Natural killer cell treated with Interleukin-12 subunit alpha and Interleukin-12 subunit beta and Interleukin-15 and Interleukin-18, amount 100 ng/mL, for 72 hours (primary cell): ENCODE results near the gene USP10. TPM values are rescaled to one million over a fixed set of nuclear protein-coding genes. Genes with fewer than 3 reads are reported as not detected.
"Not testable (repeated sequence)": the region's sequence is repeated elsewhere in the genome, so short reads cannot be mapped to it uniquely, and the experiment has no call there.

Experiments
- ATAC-seq, 2 donors: fragments of 150-1000 bp; cut with Tn5 transposase in 1 of 2; sonication (Bioruptor Pico), chemical (Tn5 transposase) in 1 of 2; 2 replicates each; pipeline ENCODE4 v1.10.0; 2021
- DNase-seq: peaks from one replicate; pipeline ENCODE4 v3.0.0; 2022; ENCODE audit warnings: low spot score
- H3K27ac Mint-ChIP-seq, 2 donors: 1 replicate in 1 of 2; 2 replicates in 1 of 2; pipeline ENCODE4 v1.8.0; 2022; ENCODE audit warnings: mixed read lengths in 2 of 2, mild to moderate bottlenecking in 1 of 2, moderate library complexity in 1 of 2
- H3K27me3 Mint-ChIP-seq, 2 donors: 1 replicate in 1 of 2; 2 replicates in 1 of 2; pipeline ENCODE4 v1.8.0; 2022; ENCODE audit warnings: mixed read lengths in 2 of 2
- H3K36me3 Mint-ChIP-seq: one replicate; pipeline ENCODE4 v1.8.0; 2022; ENCODE audit warnings: mixed read lengths
- H3K4me1 Mint-ChIP-seq, 2 donors: 1 replicate in 1 of 2; 2 replicates in 1 of 2; pipeline ENCODE4 v1.8.0; 2022; ENCODE audit warnings: low read depth in 2 of 2, mixed read lengths in 2 of 2, mild to moderate bottlenecking in 1 of 2
- H3K4me3 Mint-ChIP-seq: one replicate; pipeline ENCODE4 v1.8.0; 2022; ENCODE audit warnings: mixed read lengths
- H3K9me3 Mint-ChIP-seq: 2 replicates; pipeline ENCODE4 v1.8.0; 2022; ENCODE audit warnings: mixed read lengths
- total RNA-seq, 2 donors: library from RNA; stranded (reverse); gene quantifications; one replicate each; pipeline ENCODE4 v1.2.3, GENCODE V29; 2022

USP10 gene
- total RNA-seq, 2 donors from 2014 or later = 111 to 156 TPM

DNA sequence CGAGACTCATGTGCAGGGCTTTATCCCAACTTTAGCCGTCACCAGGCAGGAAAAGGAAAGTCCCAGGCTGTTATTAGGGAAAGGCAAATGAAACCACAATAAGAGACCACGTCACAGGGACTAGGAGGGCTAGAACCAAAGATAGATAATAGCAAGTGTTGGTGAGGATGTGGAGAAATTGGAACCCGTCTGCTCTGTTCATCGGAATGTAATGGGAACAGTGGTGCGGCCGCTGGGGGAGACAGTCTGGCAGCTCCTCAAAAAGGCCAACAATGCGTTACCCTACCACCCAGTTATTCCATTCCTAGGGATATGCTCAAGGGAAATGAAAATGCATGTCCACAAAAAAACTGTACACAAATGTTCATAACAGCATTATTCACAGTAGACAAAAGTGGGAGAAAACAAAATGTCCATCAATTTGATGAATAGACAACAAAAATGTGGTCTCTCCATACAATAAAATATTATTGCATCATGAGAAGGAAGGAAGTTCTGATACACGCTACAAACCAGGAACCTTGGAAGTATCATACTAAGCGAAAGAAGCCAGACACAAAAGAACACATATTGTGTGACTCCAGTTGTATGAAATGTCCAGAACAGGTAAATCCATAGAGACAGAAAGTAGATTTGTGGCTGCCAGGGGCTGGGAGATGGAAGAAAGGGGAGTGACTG, 19.5 kb upstream of the USP10 start:
- no peaks in the 10 kb centered on the region for H3K36me3 Mint-ChIP-seq
- H3K9me3 Mint-ChIP-seq = no peaks in the 10 kb centered on the region
- no peak overlapping the region for H3K4me3 Mint-ChIP-seq
- ATAC-seq (no peak), DNase-seq (no peak)
- H3K27ac Mint-ChIP-seq = no peak overlapping the region
- H3K4me1 Mint-ChIP-seq = no peaks in the 10 kb centered on the region
- H3K27me3 Mint-ChIP-seq = peaks cover 23 to 25% of the 10 kb centered on the region in 2 donors

- Mint-ChIP-seq H3K36me3 (no peaks in the 10 kb centered on the region), H3K27me3 (peaks cover 23 to 25% of the 10 kb centered on the region in 2 donors), H3K27ac (no peak overlapping the region), H3K4me1 (no peaks in the 10 kb centered on the region), H3K9me3 (no peaks in the 10 kb centered on the region), H3K4me3 (no peak overlapping the region)
- ATAC-seq (no peak), DNase-seq (no peak)
These were observed 18.8 kb upstream of the USP10 start for GRCh38 chr16:84680843-84681629.

DNA sequence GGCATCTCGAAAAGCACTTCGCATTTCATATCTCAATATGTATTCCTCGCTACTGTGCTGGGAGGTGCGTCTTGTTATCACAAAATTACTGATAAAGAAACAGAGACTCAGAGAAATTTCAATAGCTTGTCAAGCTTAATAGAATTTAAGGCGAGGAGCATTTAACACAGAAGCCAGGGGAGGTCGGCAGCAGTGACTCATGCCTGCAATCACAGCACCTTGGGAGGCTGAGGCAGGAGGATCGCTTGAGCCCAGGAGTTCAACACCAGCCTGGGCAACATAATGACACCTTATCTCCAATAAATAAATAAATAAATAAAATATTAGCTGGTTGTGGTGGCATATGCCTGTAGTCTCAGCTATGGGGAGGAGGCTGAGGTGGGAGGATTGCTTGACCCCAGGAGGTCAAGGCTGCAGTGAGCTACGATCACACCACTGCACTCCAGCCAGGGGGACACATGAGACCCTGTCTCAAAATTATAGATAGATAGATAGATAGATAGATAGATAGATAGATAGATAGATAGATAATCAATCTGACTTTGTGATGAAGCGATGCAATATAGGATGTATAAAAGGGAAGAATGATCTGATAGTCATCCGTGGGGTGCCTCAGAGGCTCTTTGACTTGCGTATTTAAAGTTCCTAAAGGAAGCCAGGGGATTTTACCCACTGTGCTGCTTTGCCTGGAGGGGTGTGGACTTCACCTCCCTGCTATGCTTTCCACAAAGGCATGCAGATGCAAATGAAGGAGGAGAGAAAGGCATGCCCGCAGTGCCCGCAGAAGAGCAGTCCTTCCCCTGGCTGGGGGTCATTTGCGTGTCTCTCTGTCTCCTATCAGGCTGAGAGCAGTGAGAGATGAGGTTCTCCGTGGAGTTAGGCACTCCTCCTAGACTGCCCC, 15.9 kb upstream of the USP10 start:
- H3K27ac Mint-ChIP-seq = no peak overlapping the region
- H3K9me3 Mint-ChIP-seq = no peaks in the 10 kb centered on the region
- H3K36me3 Mint-ChIP-seq = no peaks in the 10 kb centered on the region
- ATAC-seq (no peak), DNase-seq (no peak)
- H3K4me1 Mint-ChIP-seq = no peaks in the 10 kb centered on the region
- peaks cover 23 to 29% of the 10 kb centered on the region in 2 donors for H3K27me3 Mint-ChIP-seq
- H3K4me3 Mint-ChIP-seq = no peak overlapping the region

- ATAC-seq = no peak
- H3K36me3 Mint-ChIP-seq = no peaks in the 10 kb centered on the region
- no peaks in the 10 kb centered on the region for H3K4me1 Mint-ChIP-seq
- no peak overlapping the region for H3K4me3 Mint-ChIP-seq
- no peak for DNase-seq
- H3K9me3 Mint-ChIP-seq = no peaks in the 10 kb centered on the region
- H3K27me3 Mint-ChIP-seq = peaks cover 25 to 32% of the 10 kb centered on the region in 2 donors
- no peak overlapping the region for H3K27ac Mint-ChIP-seq
These were observed 15.2 kb upstream of the USP10 start for GRCh38 chr16:84684592-84684965.

DNA sequence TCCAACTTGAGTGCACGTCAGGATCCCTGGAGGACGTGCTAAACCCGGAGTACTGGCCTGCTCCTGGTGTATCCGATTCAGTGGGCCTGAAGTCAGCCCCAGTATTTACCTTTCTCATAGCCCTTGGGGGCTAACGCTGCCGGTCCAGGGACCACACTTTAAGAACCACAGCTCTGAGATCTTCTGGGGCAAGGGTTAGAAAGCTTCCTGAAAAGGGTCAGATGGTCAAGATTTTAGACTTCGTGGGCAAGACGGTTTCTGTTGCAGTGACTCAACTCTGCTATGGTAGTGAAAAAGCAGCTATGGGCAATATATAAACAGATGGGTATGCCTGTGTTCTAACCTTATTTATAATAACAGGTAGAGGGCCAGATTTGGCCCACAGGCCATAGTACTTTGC, 14.6 kb upstream of the USP10 start:
- H3K4me1 Mint-ChIP-seq = no peaks in the 10 kb centered on the region
- H3K36me3 Mint-ChIP-seq = no peaks in the 10 kb centered on the region
- ATAC-seq = no peak
- no peak for DNase-seq
- H3K27me3 Mint-ChIP-seq = peaks cover 25 to 34% of the 10 kb centered on the region in 2 donors
- H3K9me3 Mint-ChIP-seq = no peaks in the 10 kb centered on the region
- H3K4me3 Mint-ChIP-seq = no peak overlapping the region
- H3K27ac Mint-ChIP-seq = no peak overlapping the region

DNA sequence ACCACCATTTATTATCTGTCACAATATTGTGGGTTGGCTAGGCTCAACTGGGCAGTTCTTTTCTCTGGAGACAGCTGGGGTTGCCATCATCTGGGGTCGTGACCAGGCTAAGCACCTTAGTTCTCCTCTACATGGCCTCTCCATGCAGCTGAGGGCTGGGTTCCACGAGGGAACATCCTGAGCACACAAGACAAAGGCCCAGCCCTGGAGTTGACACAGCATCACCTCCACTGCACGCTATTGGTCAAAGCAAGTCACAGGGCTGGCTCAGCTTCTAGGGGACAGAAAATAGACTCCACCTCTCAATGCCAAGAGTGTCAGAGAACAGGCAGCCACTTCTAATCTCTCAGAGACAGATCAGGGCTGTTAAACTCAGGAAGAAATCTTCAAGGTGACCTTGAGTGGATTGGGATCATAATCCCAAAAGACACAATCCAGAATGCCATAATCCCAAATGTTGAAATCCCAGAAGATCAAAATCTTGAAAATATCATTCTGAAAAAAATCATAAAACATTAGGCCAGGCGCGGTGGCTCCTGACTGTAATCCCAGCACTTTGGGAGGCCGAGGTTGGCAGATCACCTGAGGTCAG, 13.0 kb upstream of the USP10 start:
- Mint-ChIP-seq H3K4me1 (no peaks in the 10 kb centered on the region), H3K9me3 (no peaks in the 10 kb centered on the region), H3K4me3 (no peak overlapping the region), H3K36me3 (no peaks in the 10 kb centered on the region), H3K27me3 (peaks cover 21 to 27% of the 10 kb centered on the region in 2 donors), H3K27ac (no peak overlapping the region)
- ATAC-seq (peak in 1 of 2 donors; percentile 9), DNase-seq (no peak)

- H3K27ac Mint-ChIP-seq = no peak overlapping the region
- DNase-seq = no peak
- peaks cover 4 to 5% of the 10 kb centered on the region in 2 donors for H3K4me1 Mint-ChIP-seq
- peak in 1 of 2 donors; percentile 13 for ATAC-seq
- peaks cover 21 to 27% of the 10 kb centered on the region in 2 donors for H3K27me3 Mint-ChIP-seq
- H3K36me3 Mint-ChIP-seq = no peaks in the 10 kb centered on the region
- H3K4me3 Mint-ChIP-seq = no peak overlapping the region
- H3K9me3 Mint-ChIP-seq = no peaks in the 10 kb centered on the region
These were observed 12.1 kb upstream of the USP10 start for GRCh38 chr16:84687715-84688114.

- H3K9me3 Mint-ChIP-seq, H3K4me1 Mint-ChIP-seq, H3K4me3 Mint-ChIP-seq, DNase-seq, H3K27ac Mint-ChIP-seq, ATAC-seq, H3K36me3 Mint-ChIP-seq: not testable (repeated sequence)
- peaks cover 21 to 27% of the 10 kb centered on the region in 2 donors for H3K27me3 Mint-ChIP-seq
These were observed 11.6 kb upstream of the USP10 start for GRCh38 chr16:84688163-84688562.

- H3K4me3 Mint-ChIP-seq = no peak overlapping the region
- no peak overlapping the region for H3K27ac Mint-ChIP-seq
- no peaks in the 10 kb centered on the region for H3K36me3 Mint-ChIP-seq
- no peaks in the 10 kb centered on the region for H3K9me3 Mint-ChIP-seq
- peaks cover 18 to 27% of the 10 kb centered on the region in 2 donors for H3K27me3 Mint-ChIP-seq
- ATAC-seq = no peak
- no peak for DNase-seq
- H3K4me1 Mint-ChIP-seq = peaks cover 4 to 7% of the 10 kb centered on the region in 2 donors
These were observed 10.7 kb upstream of the USP10 start for GRCh38 chr16:84689111-84689510.

DNA sequence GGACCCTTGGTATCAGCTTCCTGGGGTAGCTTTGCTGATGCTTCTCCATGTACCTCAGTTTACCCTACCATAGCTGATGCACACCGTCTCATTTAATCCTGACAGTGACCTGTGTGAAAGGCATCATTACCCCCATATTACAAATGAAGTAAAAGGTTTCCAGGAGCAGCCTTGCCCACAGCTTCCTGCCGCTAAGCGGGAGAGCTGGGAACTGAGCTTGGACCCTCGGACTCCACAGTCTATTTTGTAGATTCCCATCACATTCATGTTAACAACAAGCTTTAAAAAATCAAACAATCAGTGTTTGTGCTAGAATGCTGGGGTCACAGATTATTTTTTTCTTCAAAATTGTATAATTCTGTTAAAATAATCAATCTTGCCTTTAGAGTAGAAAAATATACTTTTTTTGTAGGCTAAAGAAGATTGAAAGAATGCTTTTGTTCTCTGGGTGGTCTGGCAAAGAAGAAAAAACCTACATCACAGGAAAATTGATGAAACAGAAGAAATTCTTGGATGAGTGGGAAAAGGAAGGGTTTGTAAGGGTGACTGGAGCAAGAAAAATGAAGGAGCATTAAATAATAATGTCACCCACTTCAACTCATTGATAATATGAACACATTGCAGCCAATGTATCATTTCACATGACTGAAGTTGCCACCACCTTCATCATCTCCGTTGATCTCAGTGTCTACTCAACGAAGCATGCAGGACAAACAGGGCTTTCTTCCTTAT, 9.5 kb upstream of the USP10 start:
- H3K9me3 Mint-ChIP-seq = no peaks in the 10 kb centered on the region
- peaks cover 10 to 17% of the 10 kb centered on the region in 2 donors for H3K27me3 Mint-ChIP-seq
- H3K27ac Mint-ChIP-seq = no peak overlapping the region
- peaks cover 4 to 7% of the 10 kb centered on the region in 2 donors for H3K4me1 Mint-ChIP-seq
- DNase-seq = no peak
- ATAC-seq = no peak
- no peaks in the 10 kb centered on the region for H3K36me3 Mint-ChIP-seq
- H3K4me3 Mint-ChIP-seq = no peak overlapping the region

- Mint-ChIP-seq H3K4me3 (peak overlapping the region; percentile 6), H3K27me3 (peaks cover 10 to 17% of the 10 kb centered on the region in 2 donors), H3K4me1 (peaks cover 4 to 7% of the 10 kb centered on the region in 2 donors), H3K36me3 (no peaks in the 10 kb centered on the region), H3K27ac (no peak overlapping the region), H3K9me3 (no peaks in the 10 kb centered on the region)
- no peak for DNase-seq
- ATAC-seq = no peak
These were observed 7.2 kb upstream of the USP10 start for GRCh38 chr16:84692451-84693214.

- not testable (repeated sequence) for H3K36me3 Mint-ChIP-seq, ATAC-seq
These were observed 5.9 kb upstream of the USP10 start for GRCh38 chr16:84693869-84694268.

More at GRCh38 chr16:84693869-84694268, 5.9 kb upstream of the USP10 start:
- H3K4me3 Mint-ChIP-seq, H3K9me3 Mint-ChIP-seq, H3K27ac Mint-ChIP-seq, H3K4me1 Mint-ChIP-seq, DNase-seq: not testable (repeated sequence)
- H3K27me3 Mint-ChIP-seq = peaks cover 7 to 12% of the 10 kb centered on the region in 2 donors
